HPDE6-E6E7 (cell line): Measurements from ENCODE around the gene PRPF38A.

ENCODE experiments used
- DNase-seq: peaks from one replicate; pipeline ENCODE4 v3.0.0; 2011; ENCODE audit warnings: missing footprints; ENCODE audit errors: extremely low spot score

Gene PRPF38A

GRCh38 chr1:52463891-52464290, 59.5 kb downstream of the PRPF38A start:
- no peak for DNase-seq

- DNase-seq: no peak
Measured at GRCh38 chr1:52469108-52469507, 64.7 kb downstream of the PRPF38A start.
